Amniotic epithelial cell (primary cell): Measurements from ENCODE around the gene TAC1.
"Not testable (repeated sequence)": the region's sequence is repeated elsewhere in the genome, so short reads cannot be mapped to it uniquely, and the experiment has no call there.

Experiments
- DNase-seq: peaks from one replicate; pipeline ENCODE4 v3.0.0-alpha.2; 2010; ENCODE audit warnings: low read depth

TAC1 gene

DNA sequence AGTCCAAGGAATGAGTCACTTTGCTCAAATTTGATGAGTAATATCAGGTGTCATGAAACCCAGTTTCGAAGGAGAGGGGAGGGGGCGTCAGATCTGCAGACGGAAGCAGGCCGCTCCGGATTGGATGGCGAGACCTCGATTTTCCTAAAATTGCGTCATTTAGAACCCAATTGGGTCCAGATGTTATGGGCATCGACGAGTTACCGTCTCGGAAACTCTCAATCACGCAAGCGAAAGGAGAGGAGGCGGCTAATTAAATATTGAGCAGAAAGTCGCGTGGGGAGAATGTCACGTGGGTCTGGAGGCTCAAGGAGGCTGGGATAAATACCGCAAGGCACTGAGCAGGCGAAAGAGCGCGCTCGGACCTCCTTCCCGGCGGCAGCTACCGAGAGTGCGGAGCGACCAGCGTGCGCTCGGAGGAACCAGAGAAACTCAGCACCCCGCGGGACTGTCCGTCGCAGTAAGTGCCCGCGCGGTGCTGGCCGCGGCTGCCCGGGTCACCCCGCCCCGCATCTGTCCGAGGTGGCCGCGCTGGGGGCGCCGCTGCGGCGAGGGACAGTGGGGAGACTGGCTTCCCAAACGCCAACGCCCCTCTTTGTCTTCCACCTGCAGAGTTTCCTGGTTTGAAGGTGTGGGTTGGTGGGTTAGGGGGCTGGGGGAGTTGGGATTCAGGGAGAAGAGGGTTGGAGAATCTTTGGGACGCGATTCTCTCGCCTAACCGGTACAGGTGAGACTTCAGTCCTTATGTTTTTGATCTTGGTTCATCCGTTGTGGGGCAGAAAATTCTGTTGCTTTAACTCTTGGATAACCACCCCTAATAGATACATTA is at the start of gene TAC1:
TSS of gene TAC1 (plus strand) at position 351 of the 829 bp plus-strand sequence. CDS start 527 bp downstream, outside the sequence.
- peak; percentile 1 for DNase-seq

DNA sequence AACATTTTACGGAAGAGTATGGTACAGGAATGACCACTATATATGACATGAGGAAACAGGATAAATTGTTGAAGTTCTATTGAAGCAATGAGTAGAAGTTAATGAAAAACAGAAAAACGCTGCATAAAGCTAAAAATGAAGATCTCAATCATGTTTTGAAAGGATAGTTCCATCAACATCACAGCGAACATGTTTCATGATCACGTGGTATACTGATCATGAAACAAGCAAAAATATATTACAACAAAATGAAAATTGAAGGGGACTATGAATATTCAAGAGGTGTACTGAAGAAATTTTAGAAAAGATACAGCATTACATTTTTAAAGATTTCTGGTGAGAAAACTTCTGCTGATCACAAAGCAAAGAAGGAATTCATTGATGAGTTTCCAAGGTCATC is 45.9 kb upstream of the TAC1 start:
- DNase-seq, result no peak

- DNase-seq, result no peak
Measured at GRCh38 chr7:97693586-97693985, 38.3 kb upstream of the TAC1 start.

GRCh38 chr7:97694355-97694754 is 37.5 kb upstream of the TAC1 start:
- DNase-seq, result no peak

GRCh38 chr7:97697396-97697795 is 34.5 kb upstream of the TAC1 start:
- DNase-seq, result no peak

GRCh38 chr7:97722386-97722785 is 9.5 kb upstream of the TAC1 start:
- DNase-seq, result no peak

- DNase-seq, result no peak
Measured at GRCh38 chr7:97732565-97733275, 834 bp downstream of the TAC1 start.

DNA sequence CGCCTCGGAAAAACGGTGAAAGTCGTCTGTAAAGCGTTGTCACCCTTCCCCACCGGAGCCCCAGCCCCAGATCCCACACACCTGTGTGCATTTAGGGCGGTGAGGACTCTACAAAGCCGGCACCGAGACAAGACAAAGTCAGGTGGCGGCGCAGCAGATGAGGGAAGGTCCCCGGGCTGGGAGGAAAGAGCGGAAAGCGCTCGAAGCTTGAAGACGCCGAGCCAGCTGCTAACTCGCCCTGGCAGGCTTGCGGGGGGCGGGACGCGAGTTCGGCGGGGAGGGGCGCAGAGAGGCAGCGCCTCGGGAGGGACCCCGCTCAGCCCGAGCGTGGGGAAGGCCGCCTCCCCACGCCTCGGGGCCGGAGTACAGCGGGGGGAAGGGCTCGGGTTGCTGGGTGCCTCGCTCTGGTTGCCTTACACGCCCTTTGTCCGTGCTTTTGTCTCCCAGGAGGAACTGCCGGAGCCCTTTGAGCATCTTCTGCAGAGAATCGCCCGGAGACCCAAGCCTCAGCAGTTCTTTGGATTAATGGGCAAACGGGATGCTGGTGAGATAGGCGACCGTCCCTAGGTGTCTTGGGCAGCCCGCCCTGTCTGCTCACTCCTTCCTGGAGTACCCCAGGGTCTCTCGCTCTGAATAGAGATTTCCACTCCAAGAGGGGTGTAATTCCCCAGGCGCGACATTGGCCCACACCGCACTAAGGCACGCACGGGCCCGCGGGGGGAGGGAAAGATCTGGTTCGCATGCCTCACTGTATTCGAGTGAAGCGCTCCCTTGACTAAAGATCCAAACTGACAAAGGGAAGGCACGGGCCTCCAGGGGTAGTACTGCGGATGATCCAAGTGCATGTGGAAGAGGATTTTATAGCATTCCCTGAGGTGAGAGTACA is 1.6 kb downstream of the TAC1 start:
- DNase-seq, result no peak

- DNase-seq, result no peak
Measured at GRCh38 chr7:97734255-97734654, 2.4 kb downstream of the TAC1 start.

- DNase-seq, result no peak
Measured at GRCh38 chr7:97735075-97735474, 3.2 kb downstream of the TAC1 start.

GRCh38 chr7:97748482-97748881 is 16.6 kb downstream of the TAC1 start:
- no peak for DNase-seq

DNA sequence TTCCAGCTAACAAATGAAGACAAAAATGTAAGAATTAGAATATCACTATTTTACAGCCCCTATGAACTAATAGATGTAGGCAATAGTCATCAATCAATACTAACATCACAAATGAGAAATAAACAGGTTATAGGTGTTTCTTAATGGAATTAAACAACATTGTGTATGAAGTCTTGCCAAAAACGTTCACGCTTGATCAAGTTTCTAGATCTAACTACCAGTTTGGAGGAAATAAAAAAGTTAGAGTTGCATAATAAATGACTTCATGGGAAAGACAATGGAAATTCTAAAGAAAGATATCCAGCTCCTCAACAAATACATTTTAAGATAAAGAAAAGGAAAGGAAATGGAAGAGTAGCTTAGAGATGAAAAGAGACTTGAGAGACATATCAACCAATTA is 19.7 kb downstream of the TAC1 start:
- no peak for DNase-seq

- no peak for DNase-seq
Measured at GRCh38 chr7:97752215-97752614, 20.3 kb downstream of the TAC1 start.

DNA sequence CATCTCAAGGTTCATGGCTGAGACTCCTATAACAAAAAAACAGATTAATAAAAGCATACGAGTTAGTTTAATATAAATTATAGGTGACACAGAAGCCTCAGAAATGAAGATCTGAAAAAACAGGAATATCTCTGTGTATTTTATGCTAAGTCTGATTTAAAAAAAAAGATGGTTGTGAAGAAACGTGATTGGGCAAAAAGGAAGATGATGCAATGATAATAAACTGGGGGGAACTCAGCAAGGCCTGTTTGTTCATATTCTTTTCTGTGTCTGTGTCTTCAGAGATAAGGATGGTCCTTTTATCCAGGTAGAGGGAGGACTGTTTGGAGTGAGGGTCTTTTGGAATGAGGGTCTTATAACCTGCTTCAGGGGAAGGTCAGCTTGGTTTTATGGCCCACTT is 25.9 kb downstream of the TAC1 start:
- no peak for DNase-seq

- no peak for DNase-seq
Measured at GRCh38 chr7:97770850-97771249, 39.0 kb downstream of the TAC1 start.

- no peak for DNase-seq
Measured at GRCh38 chr7:97771576-97771975, 39.7 kb downstream of the TAC1 start.

DNA sequence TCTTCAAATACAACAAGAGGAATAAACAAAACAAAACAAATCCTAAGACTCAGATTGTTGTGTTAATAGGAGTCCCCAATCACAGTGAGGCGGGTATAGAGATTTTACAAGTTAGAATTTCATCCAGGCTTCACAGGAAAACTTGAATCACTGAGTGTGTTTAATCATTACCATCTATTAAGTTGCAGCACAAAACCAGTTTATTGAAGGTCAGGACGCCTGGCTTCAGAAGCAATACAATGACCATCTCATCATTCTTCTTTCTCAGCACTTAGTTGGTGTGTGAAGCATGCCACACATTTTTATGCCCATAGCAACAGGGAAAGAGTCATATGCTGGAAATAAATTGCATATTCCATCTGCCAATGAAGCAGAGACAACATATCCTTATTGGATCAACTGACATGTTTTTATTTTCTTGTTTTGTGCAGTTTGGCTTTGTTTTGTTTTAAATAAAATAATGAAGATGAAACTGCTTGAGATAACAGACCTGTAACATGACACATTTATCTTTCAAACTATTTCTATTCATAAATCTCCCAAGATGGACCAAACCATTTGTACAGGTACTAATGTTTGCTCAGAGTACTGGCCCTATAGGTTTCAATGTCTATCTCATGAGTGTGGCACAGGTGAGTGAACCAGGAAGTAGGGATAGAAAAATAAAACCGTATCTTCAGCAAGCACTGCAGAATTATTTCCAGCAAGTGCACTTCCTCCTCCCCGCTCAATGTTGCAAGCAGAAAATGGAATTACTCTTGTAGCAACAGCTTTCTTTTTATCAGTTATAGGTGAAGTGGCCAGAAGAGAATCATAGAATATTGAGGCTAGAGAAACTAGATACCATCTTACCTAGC is 40.4 kb downstream of the TAC1 start:
- no peak for DNase-seq

- DNase-seq, result not testable (repeated sequence)
Measured at GRCh38 chr7:97786398-97786797, 54.5 kb downstream of the TAC1 start.
